ENCODE measurements around the gene POMP. TPM values are rescaled to one million over a fixed set of nuclear protein-coding genes. Genes with fewer than 3 reads are reported as not detected.

Gene POMP
- total RNA-seq, 1 donor from 2014 or later, result 147 TPM

- Mint-ChIP-seq H3K9me3 (no peaks in the 10 kb centered on the region), H3K27ac (no peak overlapping the region), H3K36me3 (ENCODE audit: low read depth) (peaks cover 13% of the 10 kb centered on the region), H3K27me3 (ENCODE audit: insufficient read depth) (no peaks in the 10 kb centered on the region), H3K4me3 (no peak overlapping the region), H3K4me1 (ENCODE audit: low read depth) (peaks cover 12% of the 10 kb centered on the region)
- intact Hi-C loops (cut with micrococcal nuclease), result no loop called here
- no peak for DNase-seq (ENCODE audit: low spot score)
Measured at GRCh38 chr13:28710161-28710560, 51.2 kb downstream of the POMP start.

- intact Hi-C loops (cut with micrococcal nuclease), result loop anchor here (5.0 kb wide), 1 partner anchor 1462 kb away; the partner anchor contains the start of gene RPL21
Measured at GRCh38 chr13:28714651-28715050, 55.7 kb downstream of the POMP start.

DNA sequence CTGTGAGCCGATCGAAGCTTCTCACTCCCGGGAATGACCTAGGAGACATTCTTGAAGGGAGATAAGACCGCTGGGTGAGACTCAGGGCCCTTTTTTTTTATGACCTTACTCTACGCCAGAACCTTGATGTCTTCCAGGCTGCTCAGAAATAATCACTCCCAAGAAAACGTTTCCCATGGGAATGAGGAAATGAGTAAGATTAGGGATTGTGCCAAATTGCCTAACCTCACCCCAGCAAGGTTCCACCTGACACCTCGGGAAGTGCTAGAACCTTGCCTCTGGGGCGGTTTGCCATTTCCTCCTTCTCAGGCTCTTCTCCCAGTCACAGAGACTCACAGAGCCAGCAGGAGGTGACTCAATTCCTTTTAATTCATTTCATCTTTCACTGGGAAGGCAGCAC lies 57.6 kb downstream of the POMP start:
- no peak overlapping the region for H3K4me3 Mint-ChIP-seq
- intact Hi-C loops (cut with micrococcal nuclease), result loop anchor here (5.0 kb wide), 1 partner anchor 1464 kb away; the partner anchor contains the start of gene RPL21
- H3K4me1 Mint-ChIP-seq (ENCODE audit: low read depth), result peaks cover 32% of the 10 kb centered on the region
- no peaks in the 10 kb centered on the region for H3K9me3 Mint-ChIP-seq
- H3K27ac Mint-ChIP-seq, result no peak overlapping the region
- peaks cover 4% of the 10 kb centered on the region for H3K36me3 Mint-ChIP-seq (ENCODE audit: low read depth)
- no peaks in the 10 kb centered on the region for H3K27me3 Mint-ChIP-seq (ENCODE audit: insufficient read depth)
- no peak for DNase-seq (ENCODE audit: low spot score)

More at GRCh38 chr13:28714651-28715050, 55.7 kb downstream of the POMP start:
- Mint-ChIP-seq H3K4me1 (ENCODE audit: low read depth) (peaks cover 30% of the 10 kb centered on the region), H3K27me3 (ENCODE audit: insufficient read depth) (no peaks in the 10 kb centered on the region), H3K36me3 (ENCODE audit: low read depth) (peaks cover 8% of the 10 kb centered on the region), H3K27ac (no peak overlapping the region), H3K4me3 (no peak overlapping the region), H3K9me3 (no peaks in the 10 kb centered on the region)
- no peak for DNase-seq (ENCODE audit: low spot score)

DNA sequence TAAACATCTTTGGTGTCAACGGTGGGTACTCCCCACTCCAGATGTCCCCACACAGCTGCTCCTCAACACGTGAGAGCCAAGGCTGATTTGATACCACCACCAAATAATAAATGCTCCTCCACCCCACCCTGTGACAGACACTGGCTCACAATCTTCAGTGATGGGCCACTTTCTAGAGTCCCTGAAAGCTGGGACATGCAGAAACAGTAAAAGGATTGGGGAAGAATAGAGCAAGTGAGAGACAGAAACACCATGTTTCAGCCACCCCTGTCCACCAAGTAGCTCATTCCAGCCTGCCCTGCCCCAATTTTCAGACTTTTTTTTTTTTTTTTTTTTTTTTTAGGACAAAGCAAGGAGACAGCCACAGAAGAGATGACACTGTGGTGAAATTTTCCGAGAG lies 58.2 kb downstream of the POMP start:
- Mint-ChIP-seq H3K4me1 (ENCODE audit: low read depth) (peaks cover 32% of the 10 kb centered on the region), H3K27ac (no peak overlapping the region), H3K9me3 (no peaks in the 10 kb centered on the region), H3K27me3 (ENCODE audit: insufficient read depth) (peaks cover under 1% of the 10 kb centered on the region), H3K4me3 (peak overlapping the region; percentile 66), H3K36me3 (ENCODE audit: low read depth) (no peaks in the 10 kb centered on the region)
- DNase-seq (ENCODE audit: low spot score), result no peak
- intact Hi-C loops (cut with micrococcal nuclease), result loop anchor here (5.0 kb wide), 1 partner anchor 1465 kb away; the partner anchor contains the start of gene RPL21

DNA sequence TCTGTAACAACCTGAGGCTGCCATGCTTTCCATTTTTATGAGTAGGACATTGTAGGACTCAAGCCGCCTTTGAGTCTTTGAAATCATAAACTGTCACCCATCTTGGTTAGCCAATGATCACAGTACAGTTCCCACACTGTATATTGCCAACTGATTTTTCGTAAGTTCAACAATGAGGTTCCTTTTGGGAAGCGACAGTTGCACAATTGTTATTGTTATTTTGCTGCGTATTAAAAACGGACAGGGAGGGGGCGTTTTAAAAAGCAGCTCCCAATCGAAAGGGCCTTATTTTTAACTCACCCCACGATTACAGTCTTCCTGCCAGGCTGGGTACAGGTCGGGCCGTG lies 59.2 kb downstream of the POMP start:
- H3K27me3 Mint-ChIP-seq (ENCODE audit: insufficient read depth), result peaks cover 4% of the 10 kb centered on the region
- H3K4me1 Mint-ChIP-seq (ENCODE audit: low read depth), result peaks cover 32% of the 10 kb centered on the region
- no peaks in the 10 kb centered on the region for H3K9me3 Mint-ChIP-seq
- intact Hi-C loops (cut with micrococcal nuclease), result loop anchor here (1.0 to 5.0 kb wide), 5 partner anchors 10 to 1466 kb away; partner anchors contain the start of genes PAN3 and RPL21
- H3K4me3 Mint-ChIP-seq, result peak overlapping the region; percentile 85
- H3K27ac Mint-ChIP-seq, result peak overlapping the region; percentile 82
- DNase-seq (ENCODE audit: low spot score), result no peak
- H3K36me3 Mint-ChIP-seq (ENCODE audit: low read depth), result no peaks in the 10 kb centered on the region

GRCh38 chr13:28718543-28719226 lies 59.8 kb downstream of the POMP start, which contains the start of gene SLC46A3:
Gene SLC46A3, minus strand, starts transcription at chr13:28718970. Its CDS starts 972 bp downstream, at chr13:28717998.
- intact Hi-C loops (cut with micrococcal nuclease), result loop anchor here (1.0 to 5.0 kb wide), 6 partner anchors 10 to 1466 kb away; partner anchors contain the start of genes PAN3, POMP and RPL21
- peak; percentile 95 for DNase-seq (ENCODE audit: low spot score)

GRCh38 chr13:28719227-28720055 lies 60.5 kb downstream of the POMP start:
- H3K27ac Mint-ChIP-seq, result peak overlapping the region; percentile 82
- intact Hi-C loops (cut with micrococcal nuclease), result loop anchor here (1.0 to 5.0 kb wide), 5 partner anchors 41 to 1467 kb away; partner anchors contain the start of genes PAN3, POMP and RPL21
- no peaks in the 10 kb centered on the region for H3K9me3 Mint-ChIP-seq
- peak overlapping the region; percentile 85 for H3K4me3 Mint-ChIP-seq
- H3K36me3 Mint-ChIP-seq (ENCODE audit: low read depth), result no peaks in the 10 kb centered on the region
- DNase-seq (ENCODE audit: low spot score), result no peak
- H3K27me3 Mint-ChIP-seq (ENCODE audit: insufficient read depth), result peaks cover 4% of the 10 kb centered on the region
- peaks cover 32% of the 10 kb centered on the region for H3K4me1 Mint-ChIP-seq (ENCODE audit: low read depth)

More at GRCh38 chr13:28718543-28719226, 59.8 kb downstream of the POMP start, which contains the start of gene SLC46A3:
- Mint-ChIP-seq H3K9me3 (no peaks in the 10 kb centered on the region), H3K27me3 (ENCODE audit: insufficient read depth) (peaks cover 4% of the 10 kb centered on the region), H3K4me1 (ENCODE audit: low read depth) (peaks cover 32% of the 10 kb centered on the region), H3K4me3 (peak within 1 kb of the TSS; percentile 85), H3K36me3 (ENCODE audit: low read depth) (no peaks in the 10 kb centered on the region), H3K27ac (peak within 1 kb of the TSS; percentile 82)

DNA sequence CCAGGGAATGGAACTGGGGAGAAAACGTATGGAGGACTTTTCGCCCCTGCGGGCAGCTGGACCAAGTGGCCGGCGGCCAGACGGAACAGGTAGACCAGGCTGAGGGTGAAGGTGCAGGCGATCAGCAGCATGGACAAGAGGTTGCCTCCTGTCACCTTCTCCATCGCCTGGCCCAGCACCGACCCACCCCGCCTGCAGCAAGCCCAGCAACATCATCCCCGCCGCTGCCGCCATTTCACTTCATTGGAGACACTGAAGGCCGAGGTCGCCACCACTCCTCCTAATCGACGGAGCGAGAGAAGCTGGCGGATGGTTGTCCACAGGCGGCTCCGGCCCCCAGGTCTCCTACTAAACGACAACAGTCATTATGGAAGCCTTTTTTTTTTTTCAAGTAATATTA lies 64.9 kb downstream of the POMP start:
- DNase-seq (ENCODE audit: low spot score), result no peak
- Mint-ChIP-seq H3K4me1 (ENCODE audit: low read depth) (peaks cover 11% of the 10 kb centered on the region), H3K27ac (no peak overlapping the region), H3K36me3 (ENCODE audit: low read depth) (no peaks in the 10 kb centered on the region), H3K9me3 (no peaks in the 10 kb centered on the region), H3K4me3 (no peak overlapping the region), H3K27me3 (ENCODE audit: insufficient read depth) (peaks cover 19% of the 10 kb centered on the region)
- intact Hi-C loops (cut with micrococcal nuclease), result no loop called here

DNA sequence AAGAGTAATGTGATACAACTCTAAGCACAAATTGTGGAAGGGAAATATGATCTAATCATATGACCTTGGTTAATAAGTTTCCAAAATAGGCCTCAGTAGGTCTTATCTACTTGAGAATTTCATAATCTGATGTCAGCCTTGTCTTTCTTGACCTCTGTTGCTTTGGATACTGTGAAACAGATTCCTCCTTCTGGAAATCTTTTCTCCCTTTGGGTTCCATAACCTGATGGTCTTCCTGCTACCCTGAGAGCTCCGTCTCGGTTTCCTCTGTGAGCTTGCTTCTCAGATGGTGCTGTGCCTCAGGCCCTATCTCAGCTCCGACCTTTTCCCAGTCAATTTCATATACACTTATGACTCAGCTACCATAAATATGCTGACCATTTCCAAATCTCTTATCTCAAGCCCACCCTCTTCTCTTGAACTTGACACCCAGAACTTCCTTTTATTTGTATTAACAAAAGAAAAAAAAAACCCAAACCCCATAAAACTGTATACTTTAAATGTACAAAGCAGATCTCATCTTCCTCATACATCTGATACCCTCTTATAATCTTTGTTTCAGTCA lies 66.2 kb downstream of the POMP start:
- Mint-ChIP-seq H3K27ac (no peak overlapping the region), H3K4me3 (no peak overlapping the region), H3K36me3 (ENCODE audit: low read depth) (no peaks in the 10 kb centered on the region), H3K4me1 (ENCODE audit: low read depth) (no peaks in the 10 kb centered on the region), H3K27me3 (ENCODE audit: insufficient read depth) (peaks cover 19% of the 10 kb centered on the region), H3K9me3 (no peaks in the 10 kb centered on the region)
- no peak for DNase-seq (ENCODE audit: low spot score)
- intact Hi-C loops (cut with micrococcal nuclease), result no loop called here

Other genes starting within 250 kb of the POMP start
- 45.6 and 46.3 TPM in 2 replicates for gene FLT1, start 164.0 kb upstream of the POMP start, total RNA-seq
- 2.7 and 3.8 TPM in 2 replicates for gene SLC46A3, start 59.8 kb downstream of the POMP start, total RNA-seq
- gene MTUS2, start 161.2 kb downstream of the POMP start, total RNA-seq, result not detected in 2 replicates